ENCODE data around the gene B4GALT4. TPM values are rescaled to one million over a fixed set of nuclear protein-coding genes. Genes with fewer than 3 reads are reported as not detected.
"Not testable (repeated sequence)": the region's sequence is repeated elsewhere in the genome, so short reads cannot be mapped to it uniquely, and the experiment has no call there.

B4GALT4 gene
- total and polyA plus RNA-seq, 2 donors (not counting 3 experiments of a cell fraction or from before 2014, with no cell fraction given): 3.7 to 7.1 TPM

GRCh38 chr3:119270212-119270611, 29.5 kb upstream of the B4GALT4 start:
- H3K9me3 ChIP-seq (replicated peaks; ENCODE audit: control insufficient read depth, insufficient read depth, low read length); H3K4me1 ChIP-seq (ENCODE audit: control insufficient read depth, extremely low read depth, insufficient read depth, low read length); DNase-seq (ENCODE audit: low read depth, low spot score); dilution Hi-C loops (cut with MboI; ENCODE audit: extremely low pct_ligation_motif_present, low sequenced_read_pairs); H3K9ac ChIP-seq (replicated peaks; ENCODE audit: extremely low read depth, insufficient read depth, low read length); H3K9me1 ChIP-seq (replicated peaks; ENCODE audit: control insufficient read depth, extremely low read depth, insufficient read depth, low read length); POLR2A ChIA-PET; H3K27ac ChIP-seq (ENCODE audit: insufficient read depth, low read depth, low read length); H2AFZ ChIP-seq (ENCODE audit: low read depth, low read length); FAIRE-seq; H3K36me3 ChIP-seq (ENCODE audit: control insufficient read depth in 2 of 2, extremely low read depth in 1 of 2, insufficient read depth in 2 of 2, low read length in 2 of 2); BruUV-seq (replicated peaks); H3K79me2 ChIP-seq (ENCODE audit: control insufficient read depth, insufficient read depth, low read length); CTCF ChIA-PET; H3K27me3 ChIP-seq (ENCODE audit: control insufficient read depth in 2 of 2, insufficient read depth in 2 of 2, low read length in 2 of 2); H4K20me1 ChIP-seq (replicated peaks; ENCODE audit: control insufficient read depth, extremely low read depth, insufficient read depth, low read length); H3K4me2 ChIP-seq (ENCODE audit: insufficient read depth, low read length); H3K4me3 ChIP-seq (replicated peaks in 1 of 3; ENCODE audit: insufficient read depth in 1 of 3, low read depth in 1 of 3, low read length in 3 of 3): not testable (repeated sequence)
- intact Hi-C loops (cut with micrococcal nuclease): loop anchor here (10.0 kb wide), 1 partner anchor 285 kb away; the partner anchor contains the start of gene CD80

- dilution Hi-C loops (cut with MboI; ENCODE audit: extremely low pct_ligation_motif_present, low sequenced_read_pairs): no loop called here
- no peak for TF ChIP-seq CTCF (IDR thresholded peaks at IDR 0.05; ENCODE audit: extremely low read depth in 1 of 2, insufficient read depth in 1 of 2, low read depth in 1 of 2, low read length in 2 of 2)
- no peak for TF ChIP-seq GATA2 (IDR thresholded peaks at IDR 0.05; ENCODE audit: insufficient read depth, insufficient read length, low read depth, low read length)
- no peak for TF ChIP-seq POLR2AphosphoS5 (IDR thresholded peaks at IDR 0.05; ENCODE audit: insufficient read depth, low read depth, low read length)
- no peak for TF ChIP-seq MYC (IDR thresholded peaks at IDR 0.05; ENCODE audit: low read depth, low read length)
- TF ChIP-seq JUN (IDR thresholded peaks at IDR 0.05; ENCODE audit: borderline replicate concordance, insufficient read depth, insufficient read length, low read depth): no peak
- TF ChIP-seq FOS (IDR thresholded peaks at IDR 0.05; ENCODE audit: borderline replicate concordance, insufficient read depth, low read length): no peak
- TF ChIP-seq POLR2A (IDR thresholded peaks at IDR 0.05; ENCODE audit: low read depth, low read length): no peak
- TF ChIP-seq, protein P1, sequence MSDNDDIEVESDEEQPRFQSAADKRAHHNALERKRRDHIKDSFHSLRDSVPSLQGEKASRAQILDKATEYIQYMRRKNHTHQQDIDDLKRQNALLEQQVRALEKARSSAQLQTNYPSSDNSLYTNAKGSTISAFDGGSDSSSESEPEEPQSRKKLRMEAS (IDR thresholded peaks at IDR 0.05; ENCODE audit: insufficient read depth, insufficient read length): no peak
- TF ChIP-seq EZH2 (IDR thresholded peaks at IDR 0.05; ENCODE audit: borderline replicate concordance, low read depth, low read length, severe bottlenecking): no peak
- peaks cover 0 to 2% of the 10 kb centered on the region in 2 experiments for H3K27me3 ChIP-seq (ENCODE audit: control insufficient read depth in 2 of 2, insufficient read depth in 2 of 2, low read length in 2 of 2)
- H3K36me3 ChIP-seq (ENCODE audit: control insufficient read depth in 2 of 2, extremely low read depth in 1 of 2, insufficient read depth in 2 of 2, low read length in 2 of 2): no peaks in the 10 kb centered on the region
- ChIA-PET POLR2A (no interaction called here), CTCF (no interaction called here)
- H3K4me1 ChIP-seq (ENCODE audit: control insufficient read depth, extremely low read depth, insufficient read depth, low read length): no peaks in the 10 kb centered on the region
- H4K20me1 ChIP-seq (replicated peaks; ENCODE audit: control insufficient read depth, extremely low read depth, insufficient read depth, low read length): no peaks in the 10 kb centered on the region
- no TSS peak for BruUV-seq (replicated peaks)
- FAIRE-seq (no peak), DNase-seq (ENCODE audit: low read depth, low spot score) (no peak)
- H3K4me3 ChIP-seq (replicated peaks in 1 of 3; ENCODE audit: insufficient read depth in 1 of 3, low read depth in 1 of 3, low read length in 3 of 3): no peak overlapping the region
- H2AFZ ChIP-seq (ENCODE audit: low read depth, low read length): no peak overlapping the region
- H3K9ac ChIP-seq (replicated peaks; ENCODE audit: extremely low read depth, insufficient read depth, low read length): no peak overlapping the region
- no peaks in the 10 kb centered on the region for H3K9me1 ChIP-seq (replicated peaks; ENCODE audit: control insufficient read depth, extremely low read depth, insufficient read depth, low read length)
- no peaks in the 10 kb centered on the region for H3K79me2 ChIP-seq (ENCODE audit: control insufficient read depth, insufficient read depth, low read length)
- no peaks in the 10 kb centered on the region for H3K9me3 ChIP-seq (replicated peaks; ENCODE audit: control insufficient read depth, insufficient read depth, low read length)
- H3K4me2 ChIP-seq (ENCODE audit: insufficient read depth, low read length): no peak overlapping the region
- intact Hi-C loops (cut with micrococcal nuclease): no loop called here
- no peak overlapping the region for H3K27ac ChIP-seq (ENCODE audit: insufficient read depth, low read depth, low read length)
Observed at GRCh38 chr3:119261055-119261454, 20.4 kb upstream of the B4GALT4 start.
